Duodenal mucosa (tissue), 2 donors: ENCODE measurements around the gene SNX33.

ENCODE experiments used
- H3K27ac ChIP-seq: one replicate; pipeline ENCODE4 v1.7.0; 2013; ENCODE audit warnings: low read depth, low read length
- H3K27me3 ChIP-seq, 2 donors: one replicate each; pipeline ENCODE4 v1.7.0; 2013; ENCODE audit warnings: low read length in 2 of 2, control low read depth in 1 of 2; ENCODE audit not compliant: insufficient read depth in 2 of 2, control insufficient read depth in 1 of 2
- H3K36me3 ChIP-seq, 2 donors: one replicate each; pipeline ENCODE4 v1.7.0; 2013; ENCODE audit warnings: low read length in 2 of 2, control low read depth in 1 of 2; ENCODE audit not compliant: insufficient read depth in 2 of 2, control insufficient read depth in 1 of 2
- H3K4me1 ChIP-seq, 2 donors: one replicate each; pipeline ENCODE4 v1.7.0; 2013; ENCODE audit warnings: low read length in 2 of 2, control low read depth in 1 of 2; ENCODE audit not compliant: insufficient read depth in 2 of 2, control insufficient read depth in 1 of 2
- H3K4me3 ChIP-seq, 2 donors: one replicate each; pipeline ENCODE4 v1.7.0; 2013; ENCODE audit warnings: low read length in 2 of 2, low read depth in 1 of 2
- H3K9ac ChIP-seq, 2 donors: one replicate each; pipeline ENCODE4 v1.7.0; 2013; ENCODE audit warnings: low read length in 2 of 2, low read depth in 1 of 2
- H3K9me3 ChIP-seq, 2 donors: one replicate each; pipeline ENCODE4 v1.7.0; 2013; ENCODE audit warnings: low read length in 2 of 2, control low read depth in 1 of 2; ENCODE audit not compliant: control insufficient read depth in 1 of 2

Gene SNX33

GRCh38 chr15:75647370-75648155, at the start of gene SNX33:
SNX33 (plus strand) TSS chr15:75647912; CDS start chr15:75649103, 1,191 bp downstream.
- H3K9me3 ChIP-seq: no peaks in the 10 kb centered on the region
- H3K4me1 ChIP-seq: peaks cover 44 to 48% of the 10 kb centered on the region in 2 donors
- H3K9ac ChIP-seq: peak within 1 kb of the TSS; percentile 91 to 96
- H3K27ac ChIP-seq: peak within 1 kb of the TSS; percentile 92
- H3K36me3 ChIP-seq: peaks cover 0 to 18% of the 10 kb centered on the region in 2 donors
- peak within 1 kb of the TSS; percentile 87 to 97 for H3K4me3 ChIP-seq
- H3K27me3 ChIP-seq: no peaks in the 10 kb centered on the region

GRCh38 chr15:75598361-75598760, 49.4 kb upstream of the SNX33 start:
- Histone ChIP-seq H3K9ac (no peak overlapping the region), H3K27ac (no peak overlapping the region), H3K27me3 (no peaks in the 10 kb centered on the region), H3K4me1 (peaks cover 7 to 9% of the 10 kb centered on the region in 2 donors), H3K36me3 (peaks cover 12 to 41% of the 10 kb centered on the region in 2 donors), H3K9me3 (no peaks in the 10 kb centered on the region), H3K4me3 (no peak overlapping the region)

GRCh38 chr15:75599401-75599800, 48.3 kb upstream of the SNX33 start:
- Histone ChIP-seq H3K27me3 (no peaks in the 10 kb centered on the region), H3K9me3 (no peaks in the 10 kb centered on the region), H3K4me1 (peaks cover 7 to 9% of the 10 kb centered on the region in 2 donors), H3K36me3 (peaks cover 12 to 42% of the 10 kb centered on the region in 2 donors), H3K27ac (no peak overlapping the region), H3K4me3 (no peak overlapping the region), H3K9ac (no peak overlapping the region)

GRCh38 chr15:75606026-75606425, 41.7 kb upstream of the SNX33 start:
- H3K27ac ChIP-seq: no peak overlapping the region
- H3K9ac ChIP-seq: no peak overlapping the region
- H3K27me3 ChIP-seq: no peaks in the 10 kb centered on the region
- no peak overlapping the region for H3K4me3 ChIP-seq
- H3K4me1 ChIP-seq: peaks cover 0 to 3% of the 10 kb centered on the region in 2 donors
- H3K9me3 ChIP-seq: no peaks in the 10 kb centered on the region
- peaks cover 24 to 57% of the 10 kb centered on the region in 2 donors for H3K36me3 ChIP-seq

- Histone ChIP-seq H3K9ac (no peak overlapping the region), H3K27me3 (no peaks in the 10 kb centered on the region), H3K27ac (no peak overlapping the region), H3K36me3 (peaks cover 24 to 56% of the 10 kb centered on the region in 2 donors), H3K4me1 (peaks cover 0 to 3% of the 10 kb centered on the region in 2 donors), H3K4me3 (no peak overlapping the region), H3K9me3 (no peaks in the 10 kb centered on the region)
These were observed 40.7 kb upstream of the SNX33 start for GRCh38 chr15:75606711-75607699.

GRCh38 chr15:75616766-75617165, 30.9 kb upstream of the SNX33 start:
- H3K27ac ChIP-seq: no peak overlapping the region
- H3K27me3 ChIP-seq: no peaks in the 10 kb centered on the region
- no peak overlapping the region for H3K4me3 ChIP-seq
- H3K9me3 ChIP-seq: no peaks in the 10 kb centered on the region
- H3K9ac ChIP-seq: no peak overlapping the region
- H3K36me3 ChIP-seq: peaks cover 19 to 67% of the 10 kb centered on the region in 2 donors
- H3K4me1 ChIP-seq: peaks cover 5 to 14% of the 10 kb centered on the region in 2 donors

GRCh38 chr15:75620058-75620820, 27.5 kb upstream of the SNX33 start:
- Histone ChIP-seq H3K27me3 (no peaks in the 10 kb centered on the region), H3K36me3 (peaks cover 16 to 44% of the 10 kb centered on the region in 2 donors), H3K27ac (no peak overlapping the region), H3K4me1 (peaks cover 5 to 14% of the 10 kb centered on the region in 2 donors), H3K9ac (peak overlapping the region in 1 of 2 donors; percentile 15), H3K9me3 (no peaks in the 10 kb centered on the region), H3K4me3 (peak overlapping the region in 1 of 2 donors; percentile 16)

GRCh38 chr15:75620841-75621391, 26.8 kb upstream of the SNX33 start:
- peak overlapping the region in 1 of 2 donors; percentile 16 for H3K4me3 ChIP-seq
- no peaks in the 10 kb centered on the region for H3K9me3 ChIP-seq
- H3K9ac ChIP-seq: peak overlapping the region in 1 of 2 donors; percentile 15
- no peak overlapping the region for H3K27ac ChIP-seq
- peaks cover 5 to 14% of the 10 kb centered on the region in 2 donors for H3K4me1 ChIP-seq
- H3K36me3 ChIP-seq: peaks cover 16 to 39% of the 10 kb centered on the region in 2 donors
- no peaks in the 10 kb centered on the region for H3K27me3 ChIP-seq

GRCh38 chr15:75622505-75622904, 25.2 kb upstream of the SNX33 start:
- H3K36me3 ChIP-seq: peaks cover 5 to 25% of the 10 kb centered on the region in 2 donors
- no peak overlapping the region for H3K9ac ChIP-seq
- no peak overlapping the region for H3K27ac ChIP-seq
- no peak overlapping the region for H3K4me3 ChIP-seq
- peaks cover 13 to 22% of the 10 kb centered on the region in 2 donors for H3K4me1 ChIP-seq
- no peaks in the 10 kb centered on the region for H3K9me3 ChIP-seq
- H3K27me3 ChIP-seq: no peaks in the 10 kb centered on the region
